Measurements from ENCODE around the gene ASH1L. TPM values are rescaled to one million over a fixed set of nuclear protein-coding genes. Genes with fewer than 3 reads are reported as not detected.

Gene ASH1L
- total and polyA plus RNA-seq, 9 of the 15 experiments (the other 6 are each of a cell fraction or from before 2014, with no cell fraction given), result 2.0 to 23.3 (median 14.6) TPM

- peaks cover 9% of the 10 kb centered on the region in 2 experiments for H3K4me1 ChIP-seq (replicated peaks in 1 of 2; ENCODE audit: control insufficient read depth in 2 of 2, insufficient read depth in 2 of 2, low read length in 2 of 2)
- ChIA-PET CTCF (ENCODE audit: low intra/inter-chr PET ratio) (no interaction called here), POLR2A (interaction anchor here (0.6 to 1.6 kb wide), 3 partner anchors 11 to 1224 kb away, joined by 3 to 4 read pairs (median 3); partner anchors contain the start of gene ASH1L)
- 0 out of 2 replicates have a peak, but pooled peaks cover 3% of the 10 kb centered on the region for H4K20me1 ChIP-seq (replicated peaks; ENCODE audit: control insufficient read depth, insufficient read depth, low read length)
- no TSS peak for BruUV-seq (replicated peaks)
- H3K27ac ChIP-seq (ENCODE audit: extremely low read depth, low read depth, low read length), result no peak overlapping the region
- FAIRE-seq, result no peak
- no peak overlapping the region for H2AFZ ChIP-seq (ENCODE audit: low read depth, low read length)
- in situ Hi-C loops (cut with MboI) (no loop called here), intact Hi-C loops (cut with micrococcal nuclease) (no loop called here)
- no peaks in the 10 kb centered on the region for H3K27me3 ChIP-seq (ENCODE audit: control insufficient read depth in 2 of 2, insufficient read depth in 2 of 2, low read length in 2 of 2)
- no peaks in the 10 kb centered on the region for H3K9me3 ChIP-seq (replicated peaks; ENCODE audit: control insufficient read depth, insufficient read depth, low read depth, low read length)
- WGBS (ENCODE audit: insufficient coverage, low coverage, missing lambda C conversion rate), result 86% methylated on average over 5 of the region's 5 CpGs
- ATAC-seq, result no peak
- DNase-seq (ENCODE audit: extremely low read depth in 1 of 4, low spot score in 3 of 4), result no peak
- no peak overlapping the region for H3K4me3 ChIP-seq
- no peaks in the 10 kb centered on the region for H3K9me1 ChIP-seq (ENCODE audit: control insufficient read depth, insufficient read depth, low read length)
- no peak overlapping the region for H3K4me2 ChIP-seq (ENCODE audit: insufficient read depth, low read length)
- peaks cover 49% of the 10 kb centered on the region for H3K79me2 ChIP-seq (ENCODE audit: control insufficient read depth, insufficient read depth, low read length)
- peaks cover 26% of the 10 kb centered on the region; the same call in 2 of the 3 replicates for H3K36me3 ChIP-seq (ENCODE audit: control insufficient read depth, insufficient read depth, low read length)
- no peak overlapping the region for H3K9ac ChIP-seq (ENCODE audit: insufficient read depth in 1 of 2, low read depth in 2 of 2, low read length in 2 of 2)
- no peak for TF ChIP-seq ZNF140 (CRISPR knock-in tag; IDR thresholded peaks at IDR 0.05)
- no peak for TF ChIP-seq ATF7 (IDR thresholded peaks at IDR 0.05)
- TF ChIP-seq, protein P1, sequence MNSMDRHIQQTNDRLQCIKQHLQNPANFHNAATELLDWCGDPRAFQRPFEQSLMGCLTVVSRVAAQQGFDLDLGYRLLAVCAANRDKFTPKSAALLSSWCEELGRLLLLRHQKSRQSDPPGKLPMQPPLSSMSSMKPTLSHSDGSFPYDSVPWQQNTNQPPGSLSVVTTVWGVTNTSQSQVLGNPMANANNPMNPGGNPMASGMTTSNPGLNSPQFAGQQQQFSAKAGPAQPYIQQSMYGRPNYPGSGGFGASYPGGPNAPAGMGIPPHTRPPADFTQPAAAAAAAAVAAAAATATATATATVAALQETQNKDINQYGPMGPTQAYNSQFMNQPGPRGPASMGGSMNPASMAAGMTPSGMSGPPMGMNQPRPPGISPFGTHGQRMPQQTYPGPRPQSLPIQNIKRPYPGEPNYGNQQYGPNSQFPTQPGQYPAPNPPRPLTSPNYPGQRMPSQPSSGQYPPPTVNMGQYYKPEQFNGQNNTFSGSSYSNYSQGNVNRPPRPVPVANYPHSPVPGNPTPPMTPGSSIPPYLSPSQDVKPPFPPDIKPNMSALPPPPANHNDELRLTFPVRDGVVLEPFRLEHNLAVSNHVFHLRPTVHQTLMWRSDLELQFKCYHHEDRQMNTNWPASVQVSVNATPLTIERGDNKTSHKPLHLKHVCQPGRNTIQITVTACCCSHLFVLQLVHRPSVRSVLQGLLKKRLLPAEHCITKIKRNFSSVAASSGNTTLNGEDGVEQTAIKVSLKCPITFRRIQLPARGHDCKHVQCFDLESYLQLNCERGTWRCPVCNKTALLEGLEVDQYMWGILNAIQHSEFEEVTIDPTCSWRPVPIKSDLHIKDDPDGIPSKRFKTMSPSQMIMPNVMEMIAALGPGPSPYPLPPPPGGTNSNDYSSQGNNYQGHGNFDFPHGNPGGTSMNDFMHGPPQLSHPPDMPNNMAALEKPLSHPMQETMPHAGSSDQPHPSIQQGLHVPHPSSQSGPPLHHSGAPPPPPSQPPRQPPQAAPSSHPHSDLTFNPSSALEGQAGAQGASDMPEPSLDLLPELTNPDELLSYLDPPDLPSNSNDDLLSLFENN (IDR thresholded peaks at IDR 0.05; ENCODE audit: low read depth in 2 of 2, low read length in 2 of 2), result no peak
- TF ChIP-seq TOE1 (IDR thresholded peaks at IDR 0.05; ENCODE audit: borderline replicate concordance), result no peak
- no peak for TF ChIP-seq TOE1 (CRISPR knock-in tag; IDR thresholded peaks at IDR 0.05; ENCODE audit: borderline replicate concordance, low read depth)
- no peak for TF ChIP-seq ETV5 (CRISPR knock-in tag; IDR thresholded peaks at IDR 0.05; ENCODE audit: low read depth)
- no peak for TF ChIP-seq HDAC2 (IDR thresholded peaks at IDR 0.05)
- no peak for TF ChIP-seq MED1 (CRISPR knock-in tag; IDR thresholded peaks at IDR 0.05; ENCODE audit: borderline replicate concordance)
- no peak for TF ChIP-seq SIX5 (IDR thresholded peaks at IDR 0.05; ENCODE audit: borderline replicate concordance in 1 of 2, insufficient read depth in 1 of 2, low read depth in 1 of 2, low read length in 2 of 2)
- no peak for TF ChIP-seq SAFB (IDR thresholded peaks at IDR 0.05; ENCODE audit: borderline replicate concordance, low read depth, low read length)
- no peak for TF ChIP-seq NR4A1 (CRISPR knock-in tag; IDR thresholded peaks at IDR 0.05)
- TF ChIP-seq NR4A1 (tag; IDR thresholded peaks at IDR 0.05), result no peak
- TF ChIP-seq, protein P2, sequence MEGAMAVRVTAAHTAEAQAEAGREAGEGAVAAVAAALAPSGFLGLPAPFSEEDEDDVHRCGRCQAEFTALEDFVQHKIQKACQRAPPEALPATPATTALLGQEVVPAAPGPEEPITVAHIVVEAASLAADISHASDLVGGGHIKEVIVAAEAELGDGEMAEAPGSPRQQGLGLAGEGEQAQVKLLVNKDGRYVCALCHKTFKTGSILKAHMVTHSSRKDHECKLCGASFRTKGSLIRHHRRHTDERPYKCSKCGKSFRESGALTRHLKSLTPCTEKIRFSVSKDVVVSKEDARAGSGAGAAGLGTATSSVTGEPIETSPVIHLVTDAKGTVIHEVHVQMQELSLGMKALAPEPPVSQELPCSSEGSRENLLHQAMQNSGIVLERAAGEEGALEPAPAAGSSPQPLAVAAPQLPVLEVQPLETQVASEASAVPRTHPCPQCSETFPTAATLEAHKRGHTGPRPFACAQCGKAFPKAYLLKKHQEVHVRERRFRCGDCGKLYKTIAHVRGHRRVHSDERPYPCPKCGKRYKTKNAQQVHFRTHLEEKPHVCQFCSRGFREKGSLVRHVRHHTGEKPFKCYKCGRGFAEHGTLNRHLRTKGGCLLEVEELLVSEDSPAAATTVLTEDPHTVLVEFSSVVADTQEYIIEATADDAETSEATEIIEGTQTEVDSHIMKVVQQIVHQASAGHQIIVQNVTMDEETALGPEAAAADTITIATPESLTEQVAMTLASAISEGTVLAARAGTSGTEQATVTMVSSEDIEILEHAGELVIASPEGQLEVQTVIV (CRISPR knock-in tag; IDR thresholded peaks at IDR 0.05; ENCODE audit: borderline replicate concordance), result no peak
- TF ChIP-seq MYBL2 (IDR thresholded peaks at IDR 0.05; ENCODE audit: low read depth), result no peak
- no peak for TF ChIP-seq MYBL2 (CRISPR knock-in tag; IDR thresholded peaks at IDR 0.05; ENCODE audit: borderline replicate concordance)
- TF ChIP-seq PHF8 (IDR thresholded peaks at IDR 0.05; ENCODE audit: borderline replicate concordance, low read length), result no peak
These were observed 89.3 kb downstream of the ASH1L start for GRCh38 chr1:155473151-155473821.
